ENCODE measurements around the gene ACACB. TPM values are rescaled to one million over a fixed set of nuclear protein-coding genes. Genes with fewer than 3 reads are reported as not detected.

ACACB gene
- total and polyA plus RNA-seq, 2 donors from 2014 or later = 13.8 to 56.8 TPM

GRCh38 chr12:109228664-109229063, 112.3 kb downstream of the ACACB start:
- no peak for DNase-seq
- H3K27ac ChIP-seq (ENCODE audit: low read depth in 2 of 2, low read length in 2 of 2) = no peak overlapping the region
- H3K4me1 ChIP-seq (ENCODE audit: control insufficient read depth in 2 of 3, insufficient read depth in 2 of 3, low read depth in 1 of 3, low read length in 3 of 3) = no peaks in the 10 kb centered on the region
- intact Hi-C loops (cut with DNase I) = no loop called here
- no peak overlapping the region for H3K9ac ChIP-seq (ENCODE audit: low read length in 3 of 3)
- H3K36me3 ChIP-seq (ENCODE audit: control insufficient read depth in 2 of 3, insufficient read depth in 3 of 3, low read length in 3 of 3) = peaks cover 0 to 61% (median 37%) of the 10 kb centered on the region in 3 donors
- H3K9me3 ChIP-seq (ENCODE audit: control insufficient read depth in 2 of 3, insufficient read depth in 1 of 3, low read length in 3 of 3) = no peaks in the 10 kb centered on the region
- TF ChIP-seq, protein P1, sequence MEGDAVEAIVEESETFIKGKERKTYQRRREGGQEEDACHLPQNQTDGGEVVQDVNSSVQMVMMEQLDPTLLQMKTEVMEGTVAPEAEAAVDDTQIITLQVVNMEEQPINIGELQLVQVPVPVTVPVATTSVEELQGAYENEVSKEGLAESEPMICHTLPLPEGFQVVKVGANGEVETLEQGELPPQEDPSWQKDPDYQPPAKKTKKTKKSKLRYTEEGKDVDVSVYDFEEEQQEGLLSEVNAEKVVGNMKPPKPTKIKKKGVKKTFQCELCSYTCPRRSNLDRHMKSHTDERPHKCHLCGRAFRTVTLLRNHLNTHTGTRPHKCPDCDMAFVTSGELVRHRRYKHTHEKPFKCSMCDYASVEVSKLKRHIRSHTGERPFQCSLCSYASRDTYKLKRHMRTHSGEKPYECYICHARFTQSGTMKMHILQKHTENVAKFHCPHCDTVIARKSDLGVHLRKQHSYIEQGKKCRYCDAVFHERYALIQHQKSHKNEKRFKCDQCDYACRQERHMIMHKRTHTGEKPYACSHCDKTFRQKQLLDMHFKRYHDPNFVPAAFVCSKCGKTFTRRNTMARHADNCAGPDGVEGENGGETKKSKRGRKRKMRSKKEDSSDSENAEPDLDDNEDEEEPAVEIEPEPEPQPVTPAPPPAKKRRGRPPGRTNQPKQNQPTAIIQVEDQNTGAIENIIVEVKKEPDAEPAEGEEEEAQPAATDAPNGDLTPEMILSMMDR (IDR thresholded peaks at IDR 0.05; ENCODE audit: borderline replicate concordance, extremely low read depth, insufficient read depth) = no peak
- H3K27me3 ChIP-seq (ENCODE audit: control insufficient read depth, insufficient read depth, low read length) = no peaks in the 10 kb centered on the region
- H3K4me3 ChIP-seq (ENCODE audit: low read length in 3 of 3) = no peak overlapping the region
- no peak for FAIRE-seq

DNA sequence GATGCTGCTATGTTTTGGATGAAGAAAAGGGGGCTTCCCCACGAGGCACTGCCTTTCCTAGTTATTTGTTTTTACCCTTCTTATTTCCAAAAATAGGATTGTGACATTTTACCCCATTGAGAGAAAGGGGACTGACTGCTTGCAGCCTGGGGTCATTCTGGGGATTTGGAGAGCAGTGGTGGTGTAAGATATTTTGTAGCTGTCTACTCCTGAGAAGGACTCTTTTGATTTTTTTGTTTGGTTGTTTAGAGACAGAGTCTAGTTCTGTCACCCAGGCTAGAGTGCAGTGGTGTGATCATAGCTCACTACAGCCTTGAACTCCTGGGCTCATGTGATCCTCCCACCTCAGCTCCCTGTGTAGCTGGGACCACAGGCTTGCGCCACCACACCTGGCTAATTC, 113.8 kb downstream of the ACACB start:
- DNase-seq (no peak), FAIRE-seq (no peak)
- H3K36me3 ChIP-seq (ENCODE audit: control insufficient read depth in 2 of 3, insufficient read depth in 3 of 3, low read length in 3 of 3) = peaks cover 0 to 55% (median 37%) of the 10 kb centered on the region in 3 donors
- H3K9me3 ChIP-seq (ENCODE audit: control insufficient read depth in 2 of 3, insufficient read depth in 1 of 3, low read length in 3 of 3) = no peaks in the 10 kb centered on the region
- no peak overlapping the region for H3K4me3 ChIP-seq (ENCODE audit: low read length in 3 of 3)
- H3K9ac ChIP-seq (ENCODE audit: low read length in 3 of 3) = no peak overlapping the region
- no peaks in the 10 kb centered on the region for H3K4me1 ChIP-seq (ENCODE audit: control insufficient read depth in 2 of 3, insufficient read depth in 2 of 3, low read depth in 1 of 3, low read length in 3 of 3)
- H3K27ac ChIP-seq (ENCODE audit: low read depth in 2 of 2, low read length in 2 of 2) = no peak overlapping the region
- TF ChIP-seq, protein P1 (IDR thresholded peaks at IDR 0.05; ENCODE audit: borderline replicate concordance, extremely low read depth, insufficient read depth) = no peak
- intact Hi-C loops (cut with DNase I) = no loop called here
- no peaks in the 10 kb centered on the region for H3K27me3 ChIP-seq (ENCODE audit: control insufficient read depth, insufficient read depth, low read length)

GRCh38 chr12:109232731-109233130, 116.3 kb downstream of the ACACB start:
- TF ChIP-seq, protein P1 (IDR thresholded peaks at IDR 0.05; ENCODE audit: borderline replicate concordance, extremely low read depth, insufficient read depth) = no peak
- no peak overlapping the region for H3K27ac ChIP-seq (ENCODE audit: low read depth in 2 of 2, low read length in 2 of 2)
- no peak for FAIRE-seq
- no peak overlapping the region for H3K9ac ChIP-seq (ENCODE audit: low read length in 3 of 3)
- intact Hi-C loops (cut with DNase I) = no loop called here
- no peaks in the 10 kb centered on the region for H3K27me3 ChIP-seq (ENCODE audit: control insufficient read depth, insufficient read depth, low read length)
- no peaks in the 10 kb centered on the region for H3K9me3 ChIP-seq (ENCODE audit: control insufficient read depth in 2 of 3, insufficient read depth in 1 of 3, low read length in 3 of 3)
- H3K36me3 ChIP-seq (ENCODE audit: control insufficient read depth in 2 of 3, insufficient read depth in 3 of 3, low read length in 3 of 3) = peaks cover 0 to 60% (median 47%) of the 10 kb centered on the region in 3 donors
- DNase-seq = no peak
- no peak overlapping the region for H3K4me3 ChIP-seq (ENCODE audit: low read length in 3 of 3)
- H3K4me1 ChIP-seq (ENCODE audit: control insufficient read depth in 2 of 3, insufficient read depth in 2 of 3, low read depth in 1 of 3, low read length in 3 of 3) = no peaks in the 10 kb centered on the region

- Histone ChIP-seq H3K9ac (ENCODE audit: low read length in 3 of 3) (no peak overlapping the region), H3K4me1 (ENCODE audit: control insufficient read depth in 2 of 3, insufficient read depth in 2 of 3, low read depth in 1 of 3, low read length in 3 of 3) (no peaks in the 10 kb centered on the region), H3K27me3 (ENCODE audit: control insufficient read depth, insufficient read depth, low read length) (no peaks in the 10 kb centered on the region), H3K9me3 (ENCODE audit: control insufficient read depth in 2 of 3, insufficient read depth in 1 of 3, low read length in 3 of 3) (no peaks in the 10 kb centered on the region), H3K4me3 (ENCODE audit: low read length in 3 of 3) (no peak overlapping the region), H3K36me3 (ENCODE audit: control insufficient read depth in 2 of 3, insufficient read depth in 3 of 3, low read length in 3 of 3) (peaks cover 0 to 58% (median 45%) of the 10 kb centered on the region in 3 donors), H3K27ac (ENCODE audit: low read depth in 2 of 2, low read length in 2 of 2) (no peak overlapping the region)
- TF ChIP-seq, protein P1 (IDR thresholded peaks at IDR 0.05; ENCODE audit: borderline replicate concordance, extremely low read depth, insufficient read depth) = no peak
- FAIRE-seq (no peak), DNase-seq (no peak)
- intact Hi-C loops (cut with DNase I) = no loop called here
Observed at GRCh38 chr12:109234012-109234411, 117.6 kb downstream of the ACACB start.
